ENCODE measurements around the gene PGAP1. TPM values are rescaled to one million over a fixed set of nuclear protein-coding genes. Genes with fewer than 3 reads are reported as not detected.
A peak's percentile ranks its signal among the peaks of the same experiment; 100 is the strongest.

PGAP1 gene
- total RNA-seq, 1 experiment from 2014 or later = 3.5 TPM

GRCh38 chr2:196840171-196840570 lies 86.3 kb downstream of the PGAP1 start:
- ATAC-seq (no peak), DNase-seq (no peak)
- Histone ChIP-seq H3F3A (ENCODE audit: low read length, unreplicated experiment) (no peaks in the 10 kb centered on the region), H3K27me3 (ENCODE audit: low read length) (no peaks in the 10 kb centered on the region), H3K9ac (ENCODE audit: low read length) (no peak overlapping the region), H3K36me3 (ENCODE audit: low read depth, low read length) (peaks cover 4% of the 10 kb centered on the region; the same call in 1 of the 2 replicates), H3K79me2 (ENCODE audit: low read length) (no peaks in the 10 kb centered on the region), H3K9me3 (ENCODE audit: low read length) (no peaks in the 10 kb centered on the region), H2AFZ (ENCODE audit: low read length) (no peak overlapping the region), H3K4me3 (ENCODE audit: low read length) (no peak overlapping the region), H3K27ac (ENCODE audit: low read length) (no peak overlapping the region), H3K4me1 (ENCODE audit: insufficient read depth, low read length) (peaks cover 18% of the 10 kb centered on the region), H3K4me2 (ENCODE audit: low read length) (no peak overlapping the region), H4K20me1 (ENCODE audit: low read length) (no peaks in the 10 kb centered on the region), H3K9me2 (replicated peaks; ENCODE audit: low read length) (no peaks in the 10 kb centered on the region)
- intact Hi-C loops (cut with micrococcal nuclease) = no loop called here
- no TSS peak for BruUV-seq (replicated peaks)
- ChIA-PET CTCF (no interaction called here), POLR2A (ENCODE audit: unreplicated experiment) (no interaction called here)
- no peak for TF ChIP-seq EZH2 (IDR thresholded peaks at IDR 0.05; ENCODE audit: low read length, unreplicated experiment)
- no peak for TF ChIP-seq EZH2phosphoT487 (IDR thresholded peaks at IDR 0.05; ENCODE audit: borderline replicate concordance, low read length)
- no peak for TF ChIP-seq CTCF (conservative IDR thresholded peaks at IDR 0.05; ENCODE audit: low read depth, low read length)

- Histone ChIP-seq H3K36me3 (ENCODE audit: low read depth, low read length) (peaks cover 4% of the 10 kb centered on the region; the same call in 1 of the 2 replicates), H3K9me2 (replicated peaks; ENCODE audit: low read length) (no peaks in the 10 kb centered on the region), H3K27me3 (ENCODE audit: low read length) (no peaks in the 10 kb centered on the region), H3K4me2 (ENCODE audit: low read length) (no peak overlapping the region), H4K20me1 (ENCODE audit: low read length) (no peaks in the 10 kb centered on the region), H3K79me2 (ENCODE audit: low read length) (no peaks in the 10 kb centered on the region), H3K27ac (ENCODE audit: low read length) (no peak overlapping the region), H3K4me3 (ENCODE audit: low read length) (no peak overlapping the region), H3K9me3 (ENCODE audit: low read length) (no peaks in the 10 kb centered on the region), H3K4me1 (ENCODE audit: insufficient read depth, low read length) (peaks cover 18% of the 10 kb centered on the region), H2AFZ (ENCODE audit: low read length) (no peak overlapping the region), H3F3A (ENCODE audit: low read length, unreplicated experiment) (no peaks in the 10 kb centered on the region), H3K9ac (ENCODE audit: low read length) (no peak overlapping the region)
- POLR2A ChIA-PET (ENCODE audit: unreplicated experiment) = no interaction called here
- DNase-seq (no peak), ATAC-seq (no peak)
- intact Hi-C loops (cut with micrococcal nuclease) = loop anchor here (10.0 kb wide), 1 partner anchor 145 kb away; no protein-coding TSS in a partner anchor
- CTCF ChIA-PET = no interaction called here
- no peak for TF ChIP-seq CTCF (conservative IDR thresholded peaks at IDR 0.05; ENCODE audit: low read depth, low read length)
- TF ChIP-seq EZH2 (IDR thresholded peaks at IDR 0.05; ENCODE audit: low read length, unreplicated experiment) = no peak
- TF ChIP-seq EZH2phosphoT487 (IDR thresholded peaks at IDR 0.05; ENCODE audit: borderline replicate concordance, low read length) = no peak
- BruUV-seq (replicated peaks) = no TSS peak
These were observed 86.9 kb downstream of the PGAP1 start for GRCh38 chr2:196839574-196839973.

GRCh38 chr2:196836440-196836839 lies 90.1 kb downstream of the PGAP1 start:
- POLR2A ChIA-PET (ENCODE audit: unreplicated experiment) = no interaction called here
- no peak overlapping the region for H2AFZ ChIP-seq (ENCODE audit: low read length)
- H3K4me1 ChIP-seq (ENCODE audit: insufficient read depth, low read length) = peaks cover 18% of the 10 kb centered on the region
- no peaks in the 10 kb centered on the region; the same call in 1 of the 2 replicates for H3K36me3 ChIP-seq (ENCODE audit: low read depth, low read length)
- peak overlapping the region; percentile 29 for H3K4me2 ChIP-seq (ENCODE audit: low read length)
- ATAC-seq = peak; percentile 88
- TF ChIP-seq EZH2 (IDR thresholded peaks at IDR 0.05; ENCODE audit: low read length, unreplicated experiment) (no peak), CTCF (conservative IDR thresholded peaks at IDR 0.05; ENCODE audit: low read depth, low read length) (no peak), EZH2phosphoT487 (IDR thresholded peaks at IDR 0.05; ENCODE audit: borderline replicate concordance, low read length) (no peak)
- H4K20me1 ChIP-seq (ENCODE audit: low read length) = no peaks in the 10 kb centered on the region
- BruUV-seq (replicated peaks) = TSS peak; percentile 9
- no peaks in the 10 kb centered on the region for H3K9me3 ChIP-seq (ENCODE audit: low read length)
- no peak overlapping the region for H3K9ac ChIP-seq (ENCODE audit: low read length)
- no peaks in the 10 kb centered on the region for H3F3A ChIP-seq (ENCODE audit: low read length, unreplicated experiment)
- CTCF ChIA-PET = no interaction called here
- no peak overlapping the region; the same call in 1 of the 2 replicates for H3K27ac ChIP-seq (ENCODE audit: low read length)
- H3K27me3 ChIP-seq (ENCODE audit: low read length) = no peaks in the 10 kb centered on the region
- H3K79me2 ChIP-seq (ENCODE audit: low read length) = no peaks in the 10 kb centered on the region
- H3K4me3 ChIP-seq (ENCODE audit: low read length) = no peak overlapping the region
- DNase-seq = peak; percentile 81
- no peaks in the 10 kb centered on the region for H3K9me2 ChIP-seq (replicated peaks; ENCODE audit: low read length)
- intact Hi-C loops (cut with micrococcal nuclease) = loop anchor here (1.0 to 10.0 kb wide), 2 partner anchors 35 to 148 kb away; no protein-coding TSS in a partner anchor

Data from PC-3 (cell line).